ENCODE data around the gene IMMP1L. TPM values are rescaled to one million over a fixed set of nuclear protein-coding genes. Genes with fewer than 3 reads are reported as not detected.

IMMP1L gene
- polyA plus RNA-seq, 1 donor (not counting 4 experiments of a cell fraction or from before 2014, with no cell fraction given) = 39.8 TPM

DNA sequence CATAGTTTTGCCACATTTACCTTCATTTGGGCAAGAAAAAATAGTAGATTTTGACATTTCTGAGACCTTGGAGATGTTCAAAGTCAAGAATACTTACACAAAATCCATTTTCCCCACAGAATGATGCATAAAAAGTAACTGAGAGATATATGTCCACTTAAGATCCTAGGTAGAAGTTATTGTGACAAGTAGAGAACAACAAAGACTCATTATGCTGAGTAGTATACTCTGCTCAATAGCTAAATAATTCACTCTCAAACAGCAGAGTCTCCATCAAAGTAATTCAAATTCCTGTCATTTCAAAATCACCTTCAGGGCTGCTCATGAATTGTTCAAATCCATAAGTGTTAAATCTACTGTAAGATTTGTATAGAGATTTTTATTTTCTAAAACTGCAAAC is 35.3 kb downstream of the IMMP1L start:
- H4K20me1 ChIP-seq (ENCODE audit: control insufficient read depth, extremely low read depth, insufficient read depth, low read length) = peaks cover 3% of the 10 kb centered on the region
- no peak overlapping the region for H3K27ac ChIP-seq (ENCODE audit: control insufficient read depth, insufficient read depth, low read length)
- H3K9me1 ChIP-seq (ENCODE audit: control insufficient read depth, extremely low read depth, insufficient read depth, low read length) = no peaks in the 10 kb centered on the region
- H3K79me2 ChIP-seq (ENCODE audit: control insufficient read depth, insufficient read depth, low read length) = no peaks in the 10 kb centered on the region
- dilution Hi-C loops (cut with MboI; ENCODE audit: extremely low pct_ligation_motif_present, low sequenced_read_pairs) = no loop called here
- no peak overlapping the region for H3K4me2 ChIP-seq (ENCODE audit: control insufficient read depth, extremely low read depth, insufficient read depth, low read depth, low read length)
- FAIRE-seq (no peak), DNase-seq (ENCODE audit: low read depth, low spot score) (no peak)
- H3K4me3 ChIP-seq (ENCODE audit: control insufficient read depth in 2 of 3, extremely low read depth in 1 of 3, insufficient read depth in 2 of 3, low read depth in 1 of 3, low read length in 3 of 3) = no peak overlapping the region
- no peak overlapping the region for H2AFZ ChIP-seq (ENCODE audit: control insufficient read depth, low read length)
- H3K9ac ChIP-seq (ENCODE audit: control insufficient read depth, extremely low read depth, insufficient read depth, low read length) = no peak overlapping the region
- no peaks in the 10 kb centered on the region for H3K4me1 ChIP-seq (ENCODE audit: control insufficient read depth, extremely low read depth, insufficient read depth, low read length)
- no peaks in the 10 kb centered on the region for H3K9me3 ChIP-seq (ENCODE audit: control insufficient read depth, low read depth, low read length)
- no peaks in the 10 kb centered on the region for H3K36me3 ChIP-seq (ENCODE audit: control insufficient read depth in 2 of 2, extremely low read depth in 1 of 2, insufficient read depth in 2 of 2, low read length in 2 of 2)
- no peak for TF ChIP-seq EZH2 (IDR thresholded peaks at IDR 0.05; ENCODE audit: low read length)
- TF ChIP-seq, protein P1, sequence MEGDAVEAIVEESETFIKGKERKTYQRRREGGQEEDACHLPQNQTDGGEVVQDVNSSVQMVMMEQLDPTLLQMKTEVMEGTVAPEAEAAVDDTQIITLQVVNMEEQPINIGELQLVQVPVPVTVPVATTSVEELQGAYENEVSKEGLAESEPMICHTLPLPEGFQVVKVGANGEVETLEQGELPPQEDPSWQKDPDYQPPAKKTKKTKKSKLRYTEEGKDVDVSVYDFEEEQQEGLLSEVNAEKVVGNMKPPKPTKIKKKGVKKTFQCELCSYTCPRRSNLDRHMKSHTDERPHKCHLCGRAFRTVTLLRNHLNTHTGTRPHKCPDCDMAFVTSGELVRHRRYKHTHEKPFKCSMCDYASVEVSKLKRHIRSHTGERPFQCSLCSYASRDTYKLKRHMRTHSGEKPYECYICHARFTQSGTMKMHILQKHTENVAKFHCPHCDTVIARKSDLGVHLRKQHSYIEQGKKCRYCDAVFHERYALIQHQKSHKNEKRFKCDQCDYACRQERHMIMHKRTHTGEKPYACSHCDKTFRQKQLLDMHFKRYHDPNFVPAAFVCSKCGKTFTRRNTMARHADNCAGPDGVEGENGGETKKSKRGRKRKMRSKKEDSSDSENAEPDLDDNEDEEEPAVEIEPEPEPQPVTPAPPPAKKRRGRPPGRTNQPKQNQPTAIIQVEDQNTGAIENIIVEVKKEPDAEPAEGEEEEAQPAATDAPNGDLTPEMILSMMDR (optimal IDR thresholded peaks at IDR 0.05 in 1 of 3, IDR thresholded peaks at IDR 0.05 in 1 of 3, conservative IDR thresholded peaks at IDR 0.05 in 1 of 3; ENCODE audit: extremely low read depth in 1 of 3, insufficient read depth in 2 of 3, low read length in 3 of 3) = no peak
- H3K27me3 ChIP-seq (ENCODE audit: control insufficient read depth, extremely low read depth, insufficient read depth, low read length) = no peaks in the 10 kb centered on the region

DNA sequence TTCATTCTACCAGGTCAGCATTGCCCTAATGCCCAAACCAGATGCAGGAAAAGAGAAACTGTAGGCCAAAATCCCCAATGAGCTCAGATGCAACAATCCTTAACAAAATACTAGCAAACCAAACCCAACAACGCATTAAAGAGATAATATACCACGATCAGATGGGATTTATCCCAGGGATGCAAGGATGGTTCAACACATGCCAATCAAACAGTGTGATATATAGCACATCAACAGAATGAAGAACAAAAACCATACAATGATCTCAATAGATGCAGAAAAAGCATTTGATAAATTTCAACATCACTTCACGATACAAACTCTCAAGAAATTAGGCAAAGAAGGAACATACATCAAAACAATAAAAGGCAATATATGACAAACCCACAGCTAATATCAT is 45.0 kb downstream of the IMMP1L start:
- Histone ChIP-seq H3K36me3 (ENCODE audit: control insufficient read depth in 2 of 2, extremely low read depth in 1 of 2, insufficient read depth in 2 of 2, low read length in 2 of 2) (no peaks in the 10 kb centered on the region), H3K9ac (ENCODE audit: control insufficient read depth, extremely low read depth, insufficient read depth, low read length) (no peak overlapping the region), H3K79me2 (ENCODE audit: control insufficient read depth, insufficient read depth, low read length) (no peaks in the 10 kb centered on the region), H3K27me3 (ENCODE audit: control insufficient read depth, extremely low read depth, insufficient read depth, low read length) (no peaks in the 10 kb centered on the region), H3K4me3 (ENCODE audit: control insufficient read depth in 2 of 3, extremely low read depth in 1 of 3, insufficient read depth in 2 of 3, low read depth in 1 of 3, low read length in 3 of 3) (no peak overlapping the region), H3K4me2 (ENCODE audit: control insufficient read depth, extremely low read depth, insufficient read depth, low read depth, low read length) (no peak overlapping the region), H3K9me3 (ENCODE audit: control insufficient read depth, low read depth, low read length) (no peaks in the 10 kb centered on the region), H2AFZ (ENCODE audit: control insufficient read depth, low read length) (no peak overlapping the region), H3K27ac (ENCODE audit: control insufficient read depth, insufficient read depth, low read length) (no peak overlapping the region), H3K9me1 (ENCODE audit: control insufficient read depth, extremely low read depth, insufficient read depth, low read length) (no peaks in the 10 kb centered on the region), H4K20me1 (ENCODE audit: control insufficient read depth, extremely low read depth, insufficient read depth, low read length) (no peaks in the 10 kb centered on the region), H3K4me1 (ENCODE audit: control insufficient read depth, extremely low read depth, insufficient read depth, low read length) (no peaks in the 10 kb centered on the region)
- TF ChIP-seq, protein P1 (optimal IDR thresholded peaks at IDR 0.05 in 1 of 3, IDR thresholded peaks at IDR 0.05 in 1 of 3, conservative IDR thresholded peaks at IDR 0.05 in 1 of 3; ENCODE audit: extremely low read depth in 1 of 3, insufficient read depth in 2 of 3, low read length in 3 of 3) = no peak
- TF ChIP-seq EZH2 (IDR thresholded peaks at IDR 0.05; ENCODE audit: low read length) = no peak
- dilution Hi-C loops (cut with MboI; ENCODE audit: extremely low pct_ligation_motif_present, low sequenced_read_pairs) = no loop called here
- no peak for FAIRE-seq
- DNase-seq (ENCODE audit: low read depth, low spot score) = no peak
